RWPE1 (cell line): ENCODE measurements around the gene HSPA12A.

Experiments used
- CTCF ChIA-PET: fragments of 350-600 bp; sonication (Branson Sonifier 250); formaldehyde crosslinking; extraction: SDS; loops from one replicate; lab custom pipeline; 2021; lab: Yijun Ruan, JAX
- POLR2A ChIA-PET: fragments of 400-600 bp; formaldehyde crosslinking; extraction: SDS; loops from one replicate; lab custom pipeline; 2020; ENCODE audit warnings: antibody characterized with exemption; ENCODE audit not compliant: low non-redundant PET; lab: Yijun Ruan, JAX
- DNase-seq: peaks from one replicate; pipeline ENCODE4 v3.0.0; 2012; ENCODE audit warnings: low spot score
- H3K27ac ChIP-seq: fragments of 450-650 bp; 2 replicates; pipeline ENCODE4 v1.5.1; 2017
- CTCF ChIP-seq: fragments of 450-650 bp; conservative IDR thresholded peaks from 2 replicates; pipeline ENCODE4 v1.5.1; 2017; ENCODE audit warnings: low read depth, mild to moderate bottlenecking

HSPA12A gene

DNA sequence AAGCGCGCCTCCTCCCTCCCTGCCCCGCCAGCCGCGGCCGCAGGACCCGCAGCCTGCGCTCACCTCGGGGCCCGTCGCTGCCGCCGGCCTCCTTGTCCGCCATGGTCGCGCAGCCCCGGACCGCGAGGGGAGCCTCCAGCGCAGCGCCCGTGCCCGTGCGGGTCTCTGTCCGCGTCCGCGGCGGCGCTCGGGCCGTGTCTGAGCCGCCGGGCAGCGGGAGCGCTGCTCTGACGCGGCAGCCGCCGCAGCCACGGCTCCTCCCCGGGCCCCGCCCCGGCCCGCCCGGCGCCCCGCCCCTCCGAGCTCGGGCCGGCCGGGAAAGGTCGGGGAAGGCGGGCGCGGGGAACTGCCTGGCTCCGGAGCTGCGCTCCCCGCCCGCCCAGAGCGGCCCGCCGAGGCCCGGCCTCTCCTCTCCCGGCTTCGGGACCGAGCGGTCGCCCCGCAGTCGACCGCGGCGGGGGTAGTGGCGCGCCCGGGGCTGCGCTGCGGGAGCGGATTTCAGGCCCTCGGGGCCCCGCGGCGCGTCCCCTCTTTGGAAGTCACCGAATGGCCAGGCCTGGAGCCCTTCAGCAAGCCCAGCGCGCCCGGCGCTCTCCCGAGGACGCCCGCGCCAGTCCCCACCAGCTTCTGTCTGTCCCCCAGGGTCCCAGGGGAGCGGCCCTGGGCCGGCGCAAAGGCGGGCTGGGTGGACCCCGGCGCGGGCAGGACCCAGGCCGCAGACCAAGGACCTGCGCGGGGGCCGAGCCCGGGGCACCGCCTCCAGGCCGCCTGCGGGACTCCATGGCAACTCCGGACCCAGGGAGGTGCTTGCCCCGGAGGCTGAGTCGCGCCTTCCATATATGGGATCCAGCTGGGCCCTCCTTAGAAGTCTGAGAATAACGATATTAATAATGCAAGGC is at the start of gene HSPA12A:
Gene HSPA12A (minus strand): TSS at position 200 of the 899 bp plus-strand sequence. CDS start 97 bp downstream, at position 103.
- peak; percentile 86 for DNase-seq
- POLR2A ChIA-PET = interaction anchor here (0.6 to 1.4 kb wide), 5 partner anchors 11 to 949 kb away, joined by 3 to 8 read pairs (median 4); no protein-coding TSS in a partner anchor
- TF ChIP-seq CTCF = no peak
- peak within 1 kb of the TSS; percentile 87 for H3K27ac ChIP-seq
- CTCF ChIA-PET = interaction anchor here (0.5 to 1.8 kb wide), 4 partner anchors 46 to 474 kb away, joined by 3 to 11 read pairs (median 3); no protein-coding TSS in a partner anchor

DNA sequence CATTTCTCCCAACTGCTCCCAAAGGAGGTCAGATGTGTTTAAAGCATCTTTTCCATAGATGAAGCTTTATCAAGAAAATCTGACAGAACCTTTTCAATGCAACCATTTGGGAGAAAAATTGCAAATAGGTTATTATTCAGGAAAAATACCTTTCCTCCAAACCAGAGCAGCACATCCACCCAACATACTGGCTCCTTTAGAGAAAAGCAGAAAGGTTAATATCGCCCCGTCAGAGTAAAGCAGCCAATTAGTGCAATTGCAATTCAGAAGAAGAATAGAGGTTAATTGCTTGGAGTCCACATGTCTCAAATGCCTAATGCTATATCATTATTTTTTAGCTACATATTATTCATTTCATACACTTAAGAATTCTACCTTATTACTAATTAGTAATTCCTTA is 48.9 kb upstream of the HSPA12A start:
- no peak for TF ChIP-seq CTCF
- H3K27ac ChIP-seq = no peak overlapping the region
- DNase-seq = no peak
- ChIA-PET CTCF (interaction anchor here (0.6 to 1.5 kb wide), 5 partner anchors 99 to 384 kb away, joined by 3 to 6 read pairs (median 3); no protein-coding TSS in a partner anchor), POLR2A (interaction anchor here (0.5 kb wide), 1 partner anchor 49 kb away, joined by 3 read pairs; no protein-coding TSS in a partner anchor)

- POLR2A ChIA-PET = interaction anchor here (0.5 kb wide), 1 partner anchor 170 kb away, joined by 11 read pairs; no protein-coding TSS in a partner anchor
- DNase-seq = peak; percentile 64
- CTCF ChIA-PET = interaction anchor here (0.6 to 4.3 kb wide), 36 partner anchors 8 to 1348 kb away, joined by 3 to 75 read pairs (median 4); partner anchors contain the start of genes ENO4 and HSPA12A
- peak; percentile 97 for TF ChIP-seq CTCF
- H3K27ac ChIP-seq = no peak overlapping the region
Observed at GRCh38 chr10:116787893-116788665, 45.7 kb upstream of the HSPA12A start.

GRCh38 chr10:116787053-116787659 is 44.8 kb upstream of the HSPA12A start:
- ChIA-PET POLR2A (interaction anchor here (0.5 to 1.5 kb wide), 2 partner anchors 44 to 169 kb away, joined by 6 to 11 read pairs; no protein-coding TSS in a partner anchor), CTCF (interaction anchor here (0.6 to 4.3 kb wide), 26 partner anchors 9 to 388 kb away, joined by 3 to 75 read pairs (median 5); partner anchors contain the start of gene HSPA12A)
- DNase-seq = no peak
- H3K27ac ChIP-seq = no peak overlapping the region
- no peak for TF ChIP-seq CTCF

DNA sequence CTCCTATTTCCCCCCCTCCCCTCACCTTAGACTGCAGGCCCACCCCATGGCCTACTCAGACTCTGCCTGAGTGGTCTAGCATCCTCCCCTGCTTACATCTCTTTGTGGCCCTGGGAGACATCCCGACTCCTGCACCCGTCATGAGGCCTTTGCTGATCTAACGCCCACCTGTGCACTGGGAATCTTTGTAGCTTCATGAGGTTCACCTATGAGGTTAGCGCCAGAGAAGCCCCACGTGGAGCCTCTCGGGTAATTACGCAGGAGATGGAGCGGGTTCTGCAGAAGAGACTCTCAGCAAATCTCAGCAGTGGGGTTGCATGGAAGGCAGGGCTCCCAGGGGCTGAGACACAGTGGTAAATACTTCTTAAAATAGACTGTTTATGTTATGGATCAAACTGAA is 43.5 kb upstream of the HSPA12A start:
- TF ChIP-seq CTCF = no peak

More for the DNA sequence above, 43.5 kb upstream of the HSPA12A start:
- POLR2A ChIA-PET = no interaction called here
- no peak overlapping the region for H3K27ac ChIP-seq
- CTCF ChIA-PET = interaction anchor here (0.9 to 4.3 kb wide), 3 partner anchors 10 to 103 kb away, joined by 3 to 20 read pairs (median 3); no protein-coding TSS in a partner anchor
- no peak for DNase-seq
